Skin of body (tissue), 2 donors: ENCODE results near the gene TMEM97. TPM values are rescaled to one million over a fixed set of nuclear protein-coding genes. Genes with fewer than 3 reads are reported as not detected.

Source experiments
- DNase-seq: peaks from one replicate; lab custom pipeline; 2025; lab: John Stamatoyannopoulos, UW
- total RNA-seq: library from RNA; depleted of rRNA; stranded (reverse); fragments of >200 nt; gene quantifications from one replicate; pipeline ENCODE4 v1.2.3, GENCODE V29; 2014

TMEM97 gene
- total RNA-seq, 1 donor from 2014 or later: 24.3 TPM

GRCh38 chr17:28317099-28317965 lies 1.7 kb upstream of the TMEM97 start:
- no peak for DNase-seq

GRCh38 chr17:28317966-28318758 lies 838 bp upstream of the TMEM97 start:
- no peak for DNase-seq

DNA sequence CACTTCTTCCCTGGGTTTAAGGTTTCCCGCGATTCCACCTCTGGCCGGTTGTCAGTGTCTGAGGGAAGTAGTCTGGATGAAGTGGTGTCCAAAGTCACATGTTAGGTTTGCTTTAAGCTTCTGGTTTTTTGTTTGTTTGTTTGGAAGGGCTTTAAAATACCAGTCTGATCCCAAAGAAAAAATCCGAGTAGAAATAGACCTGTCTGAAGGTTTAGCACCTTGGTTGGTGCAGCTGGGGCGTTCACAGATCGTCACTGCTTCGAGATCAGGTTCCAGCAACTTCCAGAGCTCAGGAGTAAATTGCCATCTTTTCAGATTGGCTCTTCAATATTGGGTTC lies 567 bp downstream of the TMEM97 start:
- no peak for DNase-seq

DNA sequence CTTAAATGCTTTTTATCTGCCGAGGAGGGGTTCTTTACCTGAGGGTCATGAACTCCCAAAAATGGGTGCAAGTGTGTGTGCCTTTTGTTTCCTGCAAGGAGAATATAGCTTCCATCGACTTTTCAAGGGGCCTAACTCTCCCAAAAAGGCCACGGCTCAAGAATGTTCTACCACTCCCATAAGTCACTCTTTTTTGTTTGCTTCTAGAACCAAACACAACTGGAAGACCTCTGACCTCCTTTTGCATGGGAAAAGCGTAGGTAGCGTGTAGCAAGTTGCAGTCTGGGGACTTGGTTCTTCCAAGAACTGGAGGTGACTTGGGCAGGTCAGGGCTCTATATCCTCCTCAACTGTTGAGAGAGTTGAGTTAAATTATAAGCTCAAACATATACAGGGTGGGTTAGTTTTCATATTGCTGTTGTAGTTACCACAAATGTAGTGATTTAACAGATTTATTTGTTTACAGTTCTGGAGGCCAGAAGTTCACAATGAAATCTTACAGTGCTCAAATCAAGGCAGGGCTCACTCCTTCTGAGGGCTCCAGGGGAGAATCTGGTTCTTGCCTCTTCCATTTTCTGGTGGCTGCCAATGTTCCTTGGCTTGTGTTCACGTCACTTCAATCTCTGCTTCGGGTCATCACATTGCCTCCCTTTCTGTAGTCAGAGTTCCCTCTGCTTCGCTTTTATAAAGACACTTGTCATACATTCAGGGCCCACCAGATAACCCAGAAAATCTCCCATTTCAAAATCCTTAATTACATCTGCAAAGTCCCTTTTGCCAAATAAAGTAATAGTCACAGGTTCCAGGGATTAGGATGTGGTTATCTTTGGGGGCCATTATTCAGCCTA lies 1.4 kb downstream of the TMEM97 start:
- DNase-seq: no peak

- DNase-seq: no peak
These were observed 5.3 kb downstream of the TMEM97 start for GRCh38 chr17:28324267-28324745.

- DNase-seq: no peak
These were observed 5.8 kb downstream of the TMEM97 start for GRCh38 chr17:28324781-28325180.

- DNase-seq: no peak
These were observed 6.2 kb downstream of the TMEM97 start for GRCh38 chr17:28325211-28325610.

- no peak for DNase-seq
These were observed 7.1 kb downstream of the TMEM97 start for GRCh38 chr17:28326114-28326513.

- DNase-seq: no peak
These were observed 8.1 kb downstream of the TMEM97 start for GRCh38 chr17:28327031-28327607.

DNA sequence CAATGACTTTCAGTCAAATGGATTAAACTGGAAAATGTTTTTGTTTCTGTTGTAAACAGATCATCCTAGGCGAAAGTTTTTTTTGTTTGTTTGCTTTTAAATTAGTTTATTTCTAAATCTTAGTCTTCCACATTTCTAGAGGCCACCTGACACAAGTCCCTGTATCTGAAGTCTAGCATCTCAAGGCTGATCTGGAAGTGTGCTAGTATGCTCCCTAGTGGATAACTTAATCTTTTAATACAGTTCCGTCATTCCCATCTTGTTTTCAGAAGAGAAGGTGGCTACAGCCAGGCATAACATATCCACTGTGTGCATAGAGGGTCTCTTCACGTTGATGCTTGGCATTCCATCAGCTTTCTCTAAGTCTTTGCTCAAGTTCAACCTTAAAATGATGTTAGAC lies 8.7 kb downstream of the TMEM97 start:
- DNase-seq: no peak

DNA sequence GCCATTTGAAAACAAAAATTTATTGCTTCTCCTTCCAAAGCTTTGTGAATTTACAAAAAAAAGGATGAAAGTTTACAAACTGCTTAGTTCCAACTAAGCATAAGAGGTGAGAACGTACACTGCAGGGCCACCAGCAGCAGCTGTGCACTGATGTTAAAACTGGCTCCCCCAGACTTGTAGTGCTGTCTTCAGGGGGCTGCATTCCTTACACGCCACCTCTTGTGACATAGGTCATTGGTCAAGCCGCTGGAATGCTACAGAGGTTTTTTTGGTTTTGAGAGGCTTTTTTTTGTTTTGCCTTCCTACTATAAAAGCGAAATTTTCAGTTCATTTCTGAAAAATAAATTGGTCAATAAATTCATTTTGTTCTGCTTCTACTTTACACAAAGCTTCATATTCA lies 9.3 kb downstream of the TMEM97 start:
- DNase-seq: no peak

DNA sequence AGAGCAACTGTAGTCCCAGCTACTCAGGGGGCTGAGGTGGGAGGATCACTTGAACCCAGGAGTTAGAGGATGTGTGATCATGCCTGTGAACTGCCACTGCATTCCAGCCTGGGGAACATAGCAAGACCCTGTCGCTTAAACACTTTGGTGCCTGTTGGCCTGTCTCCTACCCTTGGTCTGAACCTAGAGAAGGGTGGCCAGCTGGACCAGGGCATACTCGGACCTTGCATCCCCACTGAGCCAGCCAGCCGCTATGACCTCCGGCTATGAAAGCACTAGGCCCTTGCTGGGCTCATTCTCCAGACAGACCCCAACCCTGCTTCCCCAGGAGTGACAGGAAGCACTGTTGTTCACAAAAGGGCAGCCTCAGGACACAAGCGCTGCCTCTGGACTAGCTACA lies 11.7 kb downstream of the TMEM97 start:
- DNase-seq: no peak

DNA sequence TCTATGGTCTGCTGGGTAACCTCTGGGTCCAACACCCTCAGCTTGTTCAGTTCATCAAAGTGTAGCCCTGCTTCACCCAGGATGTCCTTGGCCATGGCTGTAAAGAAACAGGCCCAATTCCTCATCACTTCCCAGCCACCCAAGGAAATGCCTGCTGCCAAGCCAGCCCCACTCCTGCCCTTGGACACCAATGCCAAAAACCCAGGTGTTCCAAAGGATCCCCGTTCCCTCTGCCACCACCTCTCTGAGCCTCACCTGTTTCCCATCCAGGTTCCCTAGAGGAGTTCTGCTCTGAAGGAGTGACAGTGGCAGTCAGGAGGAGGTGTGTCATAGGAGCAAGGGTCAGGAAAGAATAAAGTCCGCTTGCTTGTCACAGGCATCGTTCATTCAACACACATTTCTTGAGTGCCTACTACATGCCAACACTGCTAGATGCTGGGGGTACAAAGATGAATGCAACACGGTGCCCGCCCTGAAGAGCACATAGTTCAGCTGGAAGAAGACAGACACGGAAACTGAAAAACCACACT lies 13.0 kb downstream of the TMEM97 start:
- no peak for DNase-seq

GRCh38 chr17:28333083-28333746 lies 14.2 kb downstream of the TMEM97 start:
- no peak for DNase-seq

DNA sequence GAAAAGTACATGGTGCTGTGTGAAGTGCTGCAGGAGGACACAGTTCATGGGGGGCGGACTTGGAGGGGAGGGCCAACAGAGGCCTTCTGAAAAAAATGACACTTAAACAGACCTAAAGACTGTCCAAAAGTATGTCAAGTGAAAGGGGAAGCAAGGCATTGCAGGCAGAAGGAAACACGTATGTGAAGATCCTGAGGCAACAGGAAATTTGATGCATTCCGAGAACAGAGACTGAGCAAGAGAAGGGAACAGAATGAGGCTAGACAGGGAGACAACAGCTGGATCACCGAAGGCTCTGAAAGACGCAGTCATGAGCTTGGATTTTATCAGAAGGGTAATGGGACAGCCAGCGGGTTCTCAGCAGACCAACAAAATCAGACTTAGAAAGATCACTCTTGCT lies 15.2 kb downstream of the TMEM97 start:
- DNase-seq: no peak

GRCh38 chr17:28334666-28335200 lies 15.7 kb downstream of the TMEM97 start:
- DNase-seq: no peak

GRCh38 chr17:28335201-28335958 lies 16.4 kb downstream of the TMEM97 start, which contains the start of the genes IFT20 and TNFAIP1:
IFT20 (minus strand) TSS chr17:28335472; CDS start chr17:28331985, 3,487 bp downstream.
TNFAIP1 (plus strand) TSS chr17:28335761; CDS start chr17:28339522, 3,761 bp downstream.
- DNase-seq: peak; percentile 100

- DNase-seq: peak; percentile 67
These were observed 17.2 kb downstream of the TMEM97 start for GRCh38 chr17:28335959-28336871.
